ENCODE results near the gene LYPLAL1.
A peak's percentile ranks its signal among the peaks of the same experiment; 100 is the strongest.

The LYPLAL1 gene

DNA sequence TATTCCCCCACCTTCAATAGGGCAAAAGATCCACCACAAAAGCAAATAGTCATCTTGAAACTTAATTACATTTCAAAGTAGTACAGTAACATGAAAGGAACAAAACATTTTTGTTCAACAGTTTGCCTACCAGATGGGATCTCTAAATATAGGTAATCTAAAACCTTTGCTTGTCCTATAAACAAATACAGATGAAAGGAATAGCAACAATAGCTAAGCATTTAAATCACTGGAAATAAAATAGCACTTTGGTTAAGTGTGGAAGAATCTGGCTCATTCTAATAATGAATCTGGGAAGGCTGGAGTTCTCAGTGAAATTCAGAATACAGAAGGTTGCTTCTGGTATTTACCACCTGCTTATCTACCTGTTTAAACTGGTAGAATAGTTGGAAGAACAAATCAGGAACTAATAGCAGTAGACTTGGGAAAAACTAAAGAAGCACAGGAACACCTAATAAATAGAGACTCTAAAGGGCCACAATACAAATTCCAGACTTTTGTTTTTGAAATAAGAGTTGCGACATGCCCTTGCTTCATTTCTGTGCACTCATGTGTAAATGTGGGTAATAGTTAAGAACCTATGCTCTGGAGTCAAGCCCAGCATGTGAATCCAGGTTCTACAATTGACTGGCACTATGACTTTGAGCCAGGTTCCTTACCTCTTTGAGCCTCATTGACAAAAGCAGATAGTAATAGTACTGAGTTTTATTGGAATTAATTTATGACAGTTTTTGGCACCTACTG, 2.3 kb upstream of the LYPLAL1 start:
- H3K9ac ChIP-seq (ENCODE audit: low read depth, low read length) = no peak overlapping the region
- peaks cover 4% of the 10 kb centered on the region for H3K4me1 ChIP-seq (ENCODE audit: control insufficient read depth, insufficient read depth, low read length)
- no peak overlapping the region for H3K4me3 ChIP-seq (ENCODE audit: low read depth, low read length)
- no peaks in the 10 kb centered on the region for H3K36me3 ChIP-seq (ENCODE audit: control insufficient read depth, insufficient read depth, low read length)
- no peaks in the 10 kb centered on the region for H3K27me3 ChIP-seq (ENCODE audit: control insufficient read depth, insufficient read depth, low read length)
- no peaks in the 10 kb centered on the region for H3K9me3 ChIP-seq (ENCODE audit: control insufficient read depth, insufficient read depth, low read length)

DNA sequence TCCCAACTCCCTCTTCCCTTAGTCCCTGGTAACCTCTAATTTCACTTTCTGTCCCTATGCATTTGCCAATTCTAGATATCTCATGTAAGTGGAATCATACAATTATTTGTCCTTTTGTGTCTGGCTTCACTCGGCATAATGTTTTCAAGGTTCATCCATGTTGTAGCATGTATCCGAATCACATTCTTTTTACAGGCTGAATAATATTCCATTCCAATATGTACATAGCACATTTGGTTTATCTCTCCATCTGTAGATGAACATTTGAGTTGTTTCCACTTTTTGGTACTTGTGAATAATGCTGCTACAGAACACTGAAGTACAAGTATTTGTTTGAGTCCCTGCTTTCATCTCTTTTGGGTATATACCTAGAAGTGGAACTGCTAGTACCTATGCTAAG, 857 bp upstream of the LYPLAL1 start:
- Histone ChIP-seq H3K9me3 (ENCODE audit: control insufficient read depth, insufficient read depth, low read length) (no peaks in the 10 kb centered on the region), H3K4me3 (ENCODE audit: low read depth, low read length) (no peak overlapping the region), H3K4me1 (ENCODE audit: control insufficient read depth, insufficient read depth, low read length) (peaks cover 4% of the 10 kb centered on the region), H3K36me3 (ENCODE audit: control insufficient read depth, insufficient read depth, low read length) (no peaks in the 10 kb centered on the region), H3K27me3 (ENCODE audit: control insufficient read depth, insufficient read depth, low read length) (no peaks in the 10 kb centered on the region), H3K9ac (ENCODE audit: low read depth, low read length) (no peak overlapping the region)

DNA sequence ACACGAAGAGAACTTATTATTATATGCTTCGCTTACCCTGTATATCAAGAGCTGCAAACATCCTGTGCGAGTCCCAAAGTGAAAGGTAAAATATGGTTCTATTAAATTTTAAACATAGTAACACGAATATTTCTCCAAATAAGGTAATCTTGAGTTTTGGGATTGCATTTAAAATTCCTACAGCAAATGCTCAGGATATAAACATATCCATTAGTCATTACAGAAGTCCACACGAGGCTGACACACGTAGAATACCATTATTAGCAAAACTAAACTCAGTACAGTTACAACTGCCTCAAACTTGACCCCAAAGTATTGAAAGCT, 282 bp upstream of the LYPLAL1 start:
- Histone ChIP-seq H3K9me3 (ENCODE audit: control insufficient read depth, insufficient read depth, low read length) (no peaks in the 10 kb centered on the region), H3K4me1 (ENCODE audit: control insufficient read depth, insufficient read depth, low read length) (peaks cover 4% of the 10 kb centered on the region), H3K9ac (ENCODE audit: low read depth, low read length) (no peak overlapping the region), H3K27me3 (ENCODE audit: control insufficient read depth, insufficient read depth, low read length) (no peaks in the 10 kb centered on the region), H3K4me3 (ENCODE audit: low read depth, low read length) (peak overlapping the region; percentile 93), H3K36me3 (ENCODE audit: control insufficient read depth, insufficient read depth, low read length) (no peaks in the 10 kb centered on the region)

- Histone ChIP-seq H3K4me3 (ENCODE audit: low read depth, low read length) (peak overlapping the region; percentile 93), H3K9ac (ENCODE audit: low read depth, low read length) (peak overlapping the region; percentile 80), H3K9me3 (ENCODE audit: control insufficient read depth, insufficient read depth, low read length) (no peaks in the 10 kb centered on the region), H3K4me1 (ENCODE audit: control insufficient read depth, insufficient read depth, low read length) (peaks cover 4% of the 10 kb centered on the region), H3K27me3 (ENCODE audit: control insufficient read depth, insufficient read depth, low read length) (no peaks in the 10 kb centered on the region), H3K36me3 (ENCODE audit: control insufficient read depth, insufficient read depth, low read length) (no peaks in the 10 kb centered on the region)
Measured at GRCh38 chr1:219174460-219175211, 958 bp downstream of the LYPLAL1 start.

DNA sequence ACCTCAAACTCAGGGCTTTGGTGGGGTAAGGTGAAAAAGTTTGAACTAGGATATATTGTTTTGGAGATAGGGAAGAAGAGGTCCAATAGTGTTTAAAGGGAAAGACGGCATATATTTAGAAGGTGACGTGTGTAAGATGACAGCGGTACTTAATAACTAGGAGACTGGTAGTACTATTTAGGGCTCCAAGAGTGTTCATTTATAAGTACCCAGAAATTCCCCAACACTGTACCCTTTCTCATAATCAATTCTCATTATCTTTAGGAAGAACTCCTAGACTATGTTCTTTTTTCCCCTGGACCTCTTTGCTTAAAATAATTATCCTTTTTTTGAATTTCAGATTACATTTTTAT, 1.5 kb downstream of the LYPLAL1 start:
- Histone ChIP-seq H3K27me3 (ENCODE audit: control insufficient read depth, insufficient read depth, low read length) (no peaks in the 10 kb centered on the region), H3K9me3 (ENCODE audit: control insufficient read depth, insufficient read depth, low read length) (no peaks in the 10 kb centered on the region), H3K4me3 (ENCODE audit: low read depth, low read length) (peak overlapping the region; percentile 93), H3K9ac (ENCODE audit: low read depth, low read length) (peak overlapping the region; percentile 80), H3K36me3 (ENCODE audit: control insufficient read depth, insufficient read depth, low read length) (no peaks in the 10 kb centered on the region), H3K4me1 (ENCODE audit: control insufficient read depth, insufficient read depth, low read length) (peaks cover 4% of the 10 kb centered on the region)

DNA sequence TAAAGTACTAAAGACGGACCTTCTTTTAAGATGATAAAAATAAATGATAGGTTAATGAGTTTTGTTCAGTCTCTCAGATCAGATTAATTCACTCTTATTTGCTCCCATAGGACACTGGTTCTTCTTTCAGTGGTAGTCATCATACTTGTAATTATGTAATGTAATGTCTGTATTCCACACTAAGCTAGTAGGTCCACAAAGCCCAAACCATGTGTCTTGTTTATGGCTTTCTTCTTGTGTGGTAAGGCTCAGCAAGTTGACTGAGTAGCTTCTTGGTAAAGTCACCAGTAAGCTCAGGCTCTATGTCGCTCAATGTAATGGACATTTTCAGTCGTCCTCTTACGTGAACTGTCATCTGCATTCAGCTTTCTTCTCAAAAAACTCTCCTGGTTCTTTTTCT, 2.5 kb downstream of the LYPLAL1 start:
- Histone ChIP-seq H3K27me3 (ENCODE audit: control insufficient read depth, insufficient read depth, low read length) (no peaks in the 10 kb centered on the region), H3K4me3 (ENCODE audit: low read depth, low read length) (no peak overlapping the region), H3K36me3 (ENCODE audit: control insufficient read depth, insufficient read depth, low read length) (no peaks in the 10 kb centered on the region), H3K9ac (ENCODE audit: low read depth, low read length) (no peak overlapping the region), H3K4me1 (ENCODE audit: control insufficient read depth, insufficient read depth, low read length) (peaks cover 4% of the 10 kb centered on the region), H3K9me3 (ENCODE audit: control insufficient read depth, insufficient read depth, low read length) (no peaks in the 10 kb centered on the region)

- H3K27me3 ChIP-seq (ENCODE audit: control insufficient read depth, insufficient read depth, low read length) = no peaks in the 10 kb centered on the region
- no peak overlapping the region for H3K9ac ChIP-seq (ENCODE audit: low read depth, low read length)
- H3K4me3 ChIP-seq (ENCODE audit: low read depth, low read length) = no peak overlapping the region
- no peaks in the 10 kb centered on the region for H3K36me3 ChIP-seq (ENCODE audit: control insufficient read depth, insufficient read depth, low read length)
- H3K4me1 ChIP-seq (ENCODE audit: control insufficient read depth, insufficient read depth, low read length) = peaks cover 4% of the 10 kb centered on the region
- H3K9me3 ChIP-seq (ENCODE audit: control insufficient read depth, insufficient read depth, low read length) = no peaks in the 10 kb centered on the region
Measured at GRCh38 chr1:219177363-219177762, 3.7 kb downstream of the LYPLAL1 start.

DNA sequence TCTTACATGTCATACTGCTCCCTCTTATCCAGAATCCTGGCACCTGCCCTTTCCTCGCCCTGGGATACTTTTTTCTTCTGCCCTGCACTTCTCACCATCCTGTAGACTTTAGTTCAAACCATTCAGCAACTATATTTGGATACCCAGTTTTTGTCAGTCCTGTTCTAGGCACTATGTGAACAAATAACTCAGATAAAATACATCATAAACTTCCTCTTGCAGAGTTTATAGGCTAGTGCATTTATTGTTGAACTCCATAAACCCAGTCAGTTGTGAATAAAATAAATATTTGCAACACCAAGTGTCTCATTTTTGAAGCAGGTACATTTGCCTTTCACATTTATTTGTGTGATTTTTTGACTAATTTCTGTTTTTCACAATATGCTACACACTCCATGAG, 4.3 kb downstream of the LYPLAL1 start:
- H3K4me1 ChIP-seq (ENCODE audit: control insufficient read depth, insufficient read depth, low read length) = peaks cover 4% of the 10 kb centered on the region
- no peak overlapping the region for H3K4me3 ChIP-seq (ENCODE audit: low read depth, low read length)
- no peak overlapping the region for H3K9ac ChIP-seq (ENCODE audit: low read depth, low read length)
- no peaks in the 10 kb centered on the region for H3K27me3 ChIP-seq (ENCODE audit: control insufficient read depth, insufficient read depth, low read length)
- no peaks in the 10 kb centered on the region for H3K36me3 ChIP-seq (ENCODE audit: control insufficient read depth, insufficient read depth, low read length)
- H3K9me3 ChIP-seq (ENCODE audit: control insufficient read depth, insufficient read depth, low read length) = no peaks in the 10 kb centered on the region

GRCh38 chr1:219179293-219179692, 5.6 kb downstream of the LYPLAL1 start:
- no peaks in the 10 kb centered on the region for H3K36me3 ChIP-seq (ENCODE audit: control insufficient read depth, insufficient read depth, low read length)
- H3K9ac ChIP-seq (ENCODE audit: low read depth, low read length) = no peak overlapping the region
- no peak overlapping the region for H3K4me3 ChIP-seq (ENCODE audit: low read depth, low read length)
- no peaks in the 10 kb centered on the region for H3K27me3 ChIP-seq (ENCODE audit: control insufficient read depth, insufficient read depth, low read length)
- peaks cover 4% of the 10 kb centered on the region for H3K4me1 ChIP-seq (ENCODE audit: control insufficient read depth, insufficient read depth, low read length)
- H3K9me3 ChIP-seq (ENCODE audit: control insufficient read depth, insufficient read depth, low read length) = no peaks in the 10 kb centered on the region

DNA sequence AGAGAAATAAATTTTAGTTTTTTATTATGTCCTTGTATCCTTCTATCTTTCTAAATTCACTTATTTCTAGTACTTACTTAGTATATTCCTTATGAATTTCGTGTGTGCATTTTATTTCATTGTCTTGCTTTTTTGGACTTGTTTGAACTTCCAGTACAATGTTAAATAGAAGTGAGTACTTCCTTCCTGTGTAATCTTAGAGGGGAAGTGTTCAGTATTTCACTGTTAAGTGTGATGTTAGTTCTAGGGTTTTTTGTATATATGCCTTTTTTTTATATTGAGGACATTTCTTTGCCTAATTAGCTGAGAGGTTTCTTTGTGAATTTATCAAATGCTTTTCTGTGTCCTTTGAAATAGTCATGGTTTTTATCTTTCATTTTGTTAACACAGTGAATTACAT, 10.7 kb downstream of the LYPLAL1 start:
- Histone ChIP-seq H3K4me1 (ENCODE audit: control insufficient read depth, insufficient read depth, low read length) (no peaks in the 10 kb centered on the region), H3K9ac (ENCODE audit: low read depth, low read length) (no peak overlapping the region), H3K9me3 (ENCODE audit: control insufficient read depth, insufficient read depth, low read length) (no peaks in the 10 kb centered on the region), H3K4me3 (ENCODE audit: low read depth, low read length) (no peak overlapping the region), H3K36me3 (ENCODE audit: control insufficient read depth, insufficient read depth, low read length) (no peaks in the 10 kb centered on the region), H3K27me3 (ENCODE audit: control insufficient read depth, insufficient read depth, low read length) (no peaks in the 10 kb centered on the region)

DNA sequence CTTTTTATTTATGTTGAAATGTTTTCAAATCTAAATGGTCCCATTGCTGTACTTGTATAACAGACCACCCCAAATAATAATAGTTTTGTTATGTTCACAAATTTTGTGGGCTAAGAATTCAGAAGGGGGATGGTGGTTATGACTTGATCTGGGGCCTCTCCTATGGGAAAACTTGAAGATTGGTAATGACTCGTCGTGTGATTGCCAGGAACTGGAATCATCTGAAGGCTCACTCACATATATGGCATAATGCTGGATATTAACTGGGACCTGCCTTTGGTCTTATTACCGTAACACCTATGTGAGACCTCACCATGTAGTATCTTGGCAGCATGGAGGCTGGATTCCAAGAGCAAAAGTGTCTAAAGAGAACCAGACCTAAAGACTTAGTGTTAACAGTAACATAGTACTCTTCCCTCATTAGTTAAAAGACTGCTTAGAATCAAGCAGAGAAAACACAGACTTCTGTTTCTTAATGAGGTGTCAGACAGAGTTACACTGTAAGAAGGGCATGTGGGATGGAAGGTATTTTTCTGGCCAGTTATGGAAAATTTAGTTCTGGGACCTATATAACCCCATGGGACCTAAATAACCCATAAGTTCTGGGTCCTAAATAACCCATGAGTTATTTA, 11.9 kb downstream of the LYPLAL1 start:
- Histone ChIP-seq H3K9me3 (ENCODE audit: control insufficient read depth, insufficient read depth, low read length) (no peaks in the 10 kb centered on the region), H3K4me3 (ENCODE audit: low read depth, low read length) (no peak overlapping the region), H3K27me3 (ENCODE audit: control insufficient read depth, insufficient read depth, low read length) (no peaks in the 10 kb centered on the region), H3K4me1 (ENCODE audit: control insufficient read depth, insufficient read depth, low read length) (no peaks in the 10 kb centered on the region), H3K36me3 (ENCODE audit: control insufficient read depth, insufficient read depth, low read length) (no peaks in the 10 kb centered on the region), H3K9ac (ENCODE audit: low read depth, low read length) (no peak overlapping the region)

DNA sequence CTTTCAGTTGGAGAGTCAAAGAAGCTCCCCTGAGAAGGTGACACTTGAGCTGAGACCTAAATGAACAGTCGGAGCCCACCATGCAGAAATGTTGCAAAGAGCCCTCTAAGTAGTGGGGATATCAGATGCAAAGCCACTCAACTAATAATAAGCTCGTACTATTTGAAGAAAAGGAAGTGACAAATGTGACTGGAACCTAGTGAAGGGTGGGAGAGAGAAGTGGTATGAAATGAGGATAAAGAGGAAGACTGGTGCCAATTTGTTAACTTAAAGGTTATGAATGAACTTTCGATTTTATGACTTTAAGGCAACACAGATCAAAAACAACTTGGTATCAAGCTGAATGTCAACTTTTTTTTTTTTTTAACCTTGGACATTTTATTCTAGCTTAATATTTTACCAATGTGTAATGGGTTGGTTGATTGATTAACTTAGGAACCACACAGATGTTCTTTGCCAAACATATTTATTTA, 14.7 kb downstream of the LYPLAL1 start:
- Histone ChIP-seq H3K4me3 (ENCODE audit: low read depth, low read length) (no peak overlapping the region), H3K36me3 (ENCODE audit: control insufficient read depth, insufficient read depth, low read length) (no peaks in the 10 kb centered on the region), H3K9me3 (ENCODE audit: control insufficient read depth, insufficient read depth, low read length) (no peaks in the 10 kb centered on the region), H3K4me1 (ENCODE audit: control insufficient read depth, insufficient read depth, low read length) (no peaks in the 10 kb centered on the region), H3K9ac (ENCODE audit: low read depth, low read length) (no peak overlapping the region), H3K27me3 (ENCODE audit: control insufficient read depth, insufficient read depth, low read length) (no peaks in the 10 kb centered on the region)

Data from iPS-15b (cell line).